ENCODE results near the gene PTPRM. TPM values are rescaled to one million over a fixed set of nuclear protein-coding genes. Genes with fewer than 3 reads are reported as not detected.
"Not testable (repeated sequence)": the region's sequence is repeated elsewhere in the genome, so short reads cannot be mapped to it uniquely, and the experiment has no call there.

PTPRM gene
- polyA plus RNA-seq, 4 donors, result 80.0 to 105 (median 98.2) TPM

GRCh38 chr18:8424917-8425725 is 858.0 kb downstream of the PTPRM start:
- no peak for DNase-seq (ENCODE audit: low read depth in 4 of 4, low spot score in 3 of 4)

GRCh38 chr18:8426401-8426800 is 859.3 kb downstream of the PTPRM start:
- DNase-seq (ENCODE audit: low read depth in 4 of 4, low spot score in 3 of 4), result no peak

DNA sequence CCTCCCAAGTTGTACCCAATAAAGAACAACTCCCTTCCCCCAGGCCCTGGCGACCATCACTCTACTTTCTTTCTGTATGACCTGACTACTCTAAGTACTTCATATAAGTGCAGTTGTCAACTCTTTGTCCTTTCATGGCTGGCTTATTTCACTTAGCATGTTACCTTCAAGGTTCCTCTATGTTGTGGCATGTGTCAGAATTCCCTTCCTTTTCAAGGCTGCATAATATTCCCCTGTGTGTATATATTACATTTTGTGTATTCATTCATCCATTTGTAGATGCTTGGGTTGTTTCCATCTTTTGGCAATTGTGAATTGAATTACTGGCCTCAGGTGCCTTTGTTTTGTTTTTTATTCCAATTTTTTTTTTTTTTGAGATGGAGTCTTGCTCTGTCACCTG is 860.2 kb downstream of the PTPRM start:
- DNase-seq (ENCODE audit: low read depth in 4 of 4, low spot score in 3 of 4), result no peak

DNA sequence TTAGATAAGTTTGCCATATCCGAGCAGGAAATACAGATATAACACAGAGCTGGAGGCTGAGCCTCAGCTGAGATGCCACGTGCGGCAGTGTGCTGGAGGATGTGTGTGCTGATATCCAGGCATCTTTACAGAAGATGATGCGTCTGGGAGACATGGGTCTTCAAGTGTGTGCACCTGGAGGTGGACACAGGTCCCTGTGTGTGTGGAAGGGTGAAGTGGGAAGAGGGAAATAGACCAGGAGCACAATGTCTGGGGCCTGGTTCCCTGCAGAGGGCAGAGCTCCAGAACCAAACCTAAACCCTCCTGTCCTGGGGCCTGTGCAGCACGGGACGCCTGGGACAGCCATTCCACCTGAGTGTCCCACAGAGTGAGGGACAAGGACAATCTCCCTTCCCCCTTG is 861.8 kb downstream of the PTPRM start:
- no peak for DNase-seq (ENCODE audit: low read depth in 4 of 4, low spot score in 3 of 4)

DNA sequence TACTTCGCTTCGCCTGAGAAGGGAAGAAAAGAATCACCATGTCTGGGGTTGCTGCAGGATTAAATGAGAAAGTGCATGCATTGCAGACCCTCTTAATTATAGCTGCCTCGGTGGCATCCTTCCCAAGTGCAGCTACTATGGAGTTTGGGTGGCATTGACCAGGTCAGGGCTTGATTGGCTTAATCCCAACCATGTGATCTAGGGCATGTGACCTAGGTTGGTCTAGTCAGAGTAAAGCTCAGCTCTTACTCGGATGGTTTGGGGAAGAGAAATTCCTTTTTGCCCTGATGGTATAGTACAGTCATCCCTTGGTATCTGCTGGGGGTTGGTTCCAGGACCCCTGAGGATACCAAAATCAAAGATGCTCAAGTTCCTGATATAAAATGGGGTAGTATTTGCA is 863.9 kb downstream of the PTPRM start:
- no peak for DNase-seq (ENCODE audit: low read depth in 4 of 4, low spot score in 3 of 4)

DNA sequence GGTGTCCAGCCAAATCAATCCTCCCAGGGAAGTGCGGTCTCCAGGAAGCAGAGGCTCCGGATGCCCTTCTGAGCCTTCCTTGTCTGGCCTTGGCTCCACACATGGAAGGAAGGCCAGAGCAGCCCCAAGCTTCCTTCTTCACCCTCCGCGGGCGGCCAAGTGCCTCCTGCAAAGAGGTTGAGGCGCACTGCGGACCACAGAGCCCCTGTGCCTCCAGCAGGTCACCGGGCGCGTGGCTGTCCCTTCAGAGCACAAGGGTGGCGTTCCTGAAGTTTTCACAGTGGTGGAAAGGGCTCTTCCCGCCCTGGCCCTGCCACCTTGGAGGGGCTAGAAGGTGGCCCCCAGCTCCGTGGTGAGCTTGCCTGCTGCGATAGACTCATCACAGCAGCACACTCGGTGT is 866.2 kb downstream of the PTPRM start:
- no peak for DNase-seq (ENCODE audit: low read depth in 4 of 4, low spot score in 3 of 4)

- DNase-seq (ENCODE audit: low read depth in 4 of 4, low spot score in 3 of 4), result no peak
Observed at GRCh38 chr18:8433771-8434170, 866.7 kb downstream of the PTPRM start.

GRCh38 chr18:8435376-8435775 is 868.3 kb downstream of the PTPRM start:
- no peak for DNase-seq (ENCODE audit: low read depth in 4 of 4, low spot score in 3 of 4)

- no peak for DNase-seq (ENCODE audit: low read depth in 4 of 4, low spot score in 3 of 4)
Observed at GRCh38 chr18:8439055-8439454, 871.9 kb downstream of the PTPRM start.

DNA sequence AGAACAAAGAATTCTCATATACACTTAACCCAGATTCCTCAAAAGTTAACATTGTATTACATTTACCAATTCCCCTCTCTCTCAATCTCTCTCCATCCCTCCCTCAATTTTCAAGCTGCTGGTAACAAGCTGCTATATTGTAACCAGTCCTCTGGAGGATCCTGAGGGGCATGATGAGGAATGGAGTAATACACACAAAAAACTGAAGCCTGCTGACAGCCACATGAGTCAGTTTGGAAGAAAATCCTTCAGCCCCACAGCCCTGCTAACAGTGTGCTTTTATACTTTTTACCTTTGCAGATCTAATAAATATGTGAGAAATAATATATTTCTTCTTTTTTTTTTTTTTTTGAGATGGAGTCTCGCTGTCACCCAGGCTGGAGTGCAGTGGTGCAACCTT is 876.4 kb downstream of the PTPRM start:
- DNase-seq (ENCODE audit: low read depth in 4 of 4, low spot score in 3 of 4), result no peak

DNA sequence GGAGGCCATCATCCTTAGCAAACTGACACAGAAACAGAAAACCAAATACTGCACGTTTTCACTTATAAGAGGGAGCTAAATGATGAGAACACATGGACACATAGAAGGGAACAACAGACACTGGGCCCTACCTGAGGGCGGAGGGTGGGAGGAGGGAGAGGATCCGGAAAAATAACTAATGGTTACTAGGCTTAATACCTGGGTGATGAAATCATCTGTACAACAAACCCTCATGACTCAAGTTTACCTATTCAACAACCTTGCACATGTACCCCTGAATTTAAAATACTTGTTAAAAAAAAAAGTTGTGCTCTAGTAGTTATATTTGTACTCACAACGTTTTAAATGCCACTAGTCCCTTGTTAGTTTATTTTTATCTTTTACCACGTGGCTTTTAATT is 879.8 kb downstream of the PTPRM start:
- not testable (repeated sequence) for DNase-seq (ENCODE audit: low read depth in 4 of 4, low spot score in 3 of 4)

- no peak for DNase-seq (ENCODE audit: low read depth in 4 of 4, low spot score in 3 of 4)
Observed at GRCh38 chr18:8448130-8448529, 881.0 kb downstream of the PTPRM start.

DNA sequence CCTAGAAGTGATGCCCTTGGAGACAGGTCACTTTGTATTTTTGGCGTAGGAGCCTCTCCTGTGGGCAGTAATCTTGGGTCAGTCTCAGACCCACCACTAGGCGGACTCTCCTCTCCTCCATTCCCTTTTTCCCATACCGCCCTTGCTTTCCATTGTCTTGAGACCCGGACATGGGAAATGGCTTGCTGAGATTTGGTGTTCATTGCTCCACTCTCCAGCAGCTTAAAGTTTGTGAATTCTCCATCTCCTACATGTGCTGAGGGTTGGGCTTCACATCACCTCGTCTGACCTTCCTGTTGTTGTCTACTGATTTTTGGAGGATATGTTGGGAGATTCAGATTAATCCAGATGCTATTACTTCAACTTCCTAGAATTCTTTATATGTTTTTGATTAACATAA is 882.9 kb downstream of the PTPRM start:
- no peak for DNase-seq (ENCODE audit: low read depth in 4 of 4, low spot score in 3 of 4)

- no peak for DNase-seq (ENCODE audit: low read depth in 4 of 4, low spot score in 3 of 4)
Observed at GRCh38 chr18:8450898-8451665, 884.0 kb downstream of the PTPRM start.

DNA sequence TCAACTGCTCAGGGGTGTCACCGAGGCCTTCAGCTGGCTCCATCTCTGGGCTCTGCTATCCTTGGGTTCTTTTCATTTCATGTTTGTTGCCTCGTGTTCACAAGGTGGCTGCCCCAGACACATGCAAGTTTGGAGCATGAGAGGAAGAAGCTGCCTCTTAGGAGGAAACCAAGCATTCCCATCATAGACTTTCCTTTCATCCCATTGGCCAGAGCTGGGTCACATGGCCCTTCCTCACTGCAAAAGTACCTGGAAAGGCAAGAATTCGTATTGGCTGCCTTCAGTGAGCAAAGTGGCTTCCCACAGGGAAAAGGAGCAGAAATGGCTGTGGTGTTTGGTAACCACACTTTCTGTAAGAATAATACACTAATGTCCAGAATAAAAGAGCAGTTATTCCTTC is 886.4 kb downstream of the PTPRM start:
- no peak for DNase-seq (ENCODE audit: low read depth in 4 of 4, low spot score in 3 of 4)

DNA sequence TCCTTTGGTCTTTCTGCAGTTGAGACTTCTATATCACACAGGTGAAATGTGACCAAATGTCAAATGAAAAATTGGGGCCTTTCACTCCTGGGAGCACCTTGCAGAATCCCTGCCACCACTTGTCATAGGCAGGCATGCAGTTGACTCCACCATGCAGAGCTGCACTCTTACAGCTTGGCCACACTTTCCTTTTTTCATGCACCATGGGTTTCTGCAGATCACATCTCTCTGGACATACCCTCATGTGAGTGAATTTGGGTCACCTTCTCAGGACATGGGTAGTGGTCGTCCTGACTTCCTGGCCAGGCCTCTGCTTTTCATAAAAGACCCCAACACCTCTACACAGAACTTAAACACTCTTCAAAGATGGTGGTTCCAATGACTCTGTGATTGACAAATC is 887.0 kb downstream of the PTPRM start:
- no peak for DNase-seq (ENCODE audit: low read depth in 4 of 4, low spot score in 3 of 4)

GRCh38 chr18:8455661-8456614 is 888.8 kb downstream of the PTPRM start:
- no peak for DNase-seq (ENCODE audit: low read depth in 4 of 4, low spot score in 3 of 4)
